Colonic mucosa (tissue), 4 donors: ENCODE data around the gene SLC44A1. TPM values are rescaled to one million over a fixed set of nuclear protein-coding genes. Genes with fewer than 3 reads are reported as not detected.

Source experiments
- DNase-seq: peaks from one replicate; pipeline ENCODE4 v3.0.0-alpha.2; 2020
- H3K27ac ChIP-seq: fragments of 200-600 bp; one replicate; pipeline ENCODE4 v1.8.0; 2021
- H3K27me3 ChIP-seq: fragments of 200-600 bp; one replicate; pipeline ENCODE4 v1.8.0; 2021
- H3K36me3 ChIP-seq: fragments of 200-600 bp; one replicate; pipeline ENCODE4 v1.8.0; 2021
- H3K4me1 ChIP-seq: fragments of 200-600 bp; one replicate; pipeline ENCODE4 v1.8.0; 2021; ENCODE audit warnings: mild to moderate bottlenecking
- H3K4me3 ChIP-seq: fragments of 200-600 bp; one replicate; pipeline ENCODE4 v1.8.0; 2021
- H3K9ac ChIP-seq, 2 donors: one replicate each; pipeline ENCODE4 v1.7.0; 2013; ENCODE audit warnings: control low read depth in 2 of 2, low read depth in 2 of 2, low read length in 2 of 2
- H3K9me3 ChIP-seq: fragments of 200-600 bp; one replicate; pipeline ENCODE4 v1.8.0; 2021
- CTCF ChIP-seq: fragments of 200-600 bp; IDR thresholded peaks from one replicate; pipeline ENCODE4 v1.8.0; 2022; ENCODE audit warnings: antibody characterized with exemption, mild to moderate bottlenecking
- intact Hi-C: fragments of 100-400 bp; cut with DNase I; formaldehyde crosslinking; loops from one replicate; pipeline ENCODE4 v1.14.1; 2022
- total RNA-seq, 2 donors: library from RNA; stranded (reverse); fragmentation: NEBNext Ultra II Directional in 1 of 2; extraction: Animal tissue kit (Norgen Biotek cat#: 25700) in 1 of 2; gene quantifications; one replicate each; pipeline ENCODE4 v1.2.1, GENCODE V29; 2021
- donor health status: healthy.
- donor health status: DM: no; HTN: no; CAD: no.
- donor health status: DM: no; HTN: no; CAD: no.

SLC44A1 gene
- total RNA-seq, 2 donors from 2014 or later = 151 to 180 TPM

GRCh38 chr9:105281272-105281671, 36.8 kb downstream of the SLC44A1 start:
- Histone ChIP-seq H3K4me3 (no peak overlapping the region), H3K9me3 (no peaks in the 10 kb centered on the region), H3K27ac (no peak overlapping the region), H3K9ac (no peak overlapping the region), H3K36me3 (no peaks in the 10 kb centered on the region), H3K27me3 (no peaks in the 10 kb centered on the region), H3K4me1 (peaks cover 5% of the 10 kb centered on the region)
- TF ChIP-seq CTCF = no peak
- no peak for DNase-seq
- intact Hi-C loops = no loop called here

GRCh38 chr9:105281926-105282325, 37.5 kb downstream of the SLC44A1 start:
- intact Hi-C loops = no loop called here
- H3K27ac ChIP-seq = peak overlapping the region; percentile 23

GRCh38 chr9:105282870-105283621, 38.6 kb downstream of the SLC44A1 start:
- intact Hi-C loops = no loop called here
- no peaks in the 10 kb centered on the region for H3K27me3 ChIP-seq
- H3K9ac ChIP-seq = no peak overlapping the region
- peak; percentile 44 for DNase-seq
- TF ChIP-seq CTCF = no peak
- H3K9me3 ChIP-seq = no peaks in the 10 kb centered on the region
- H3K4me1 ChIP-seq = peaks cover 8% of the 10 kb centered on the region
- H3K36me3 ChIP-seq = no peaks in the 10 kb centered on the region
- H3K4me3 ChIP-seq = no peak overlapping the region
- peak overlapping the region; percentile 23 for H3K27ac ChIP-seq

More at GRCh38 chr9:105281926-105282325, 37.5 kb downstream of the SLC44A1 start:
- Histone ChIP-seq H3K9ac (no peak overlapping the region), H3K27me3 (no peaks in the 10 kb centered on the region), H3K4me1 (peaks cover 8% of the 10 kb centered on the region), H3K9me3 (no peaks in the 10 kb centered on the region), H3K36me3 (no peaks in the 10 kb centered on the region), H3K4me3 (no peak overlapping the region)
- DNase-seq = no peak
- no peak for TF ChIP-seq CTCF

GRCh38 chr9:105283795-105284194, 39.3 kb downstream of the SLC44A1 start:
- H3K27me3 ChIP-seq = no peaks in the 10 kb centered on the region
- no peaks in the 10 kb centered on the region for H3K36me3 ChIP-seq
- no peak for DNase-seq
- no peak for TF ChIP-seq CTCF
- no peaks in the 10 kb centered on the region for H3K9me3 ChIP-seq
- H3K27ac ChIP-seq = peak overlapping the region; percentile 23
- intact Hi-C loops = no loop called here
- H3K4me1 ChIP-seq = peaks cover 8% of the 10 kb centered on the region
- H3K9ac ChIP-seq = no peak overlapping the region
- H3K4me3 ChIP-seq = no peak overlapping the region

GRCh38 chr9:105284463-105284862, 40.0 kb downstream of the SLC44A1 start:
- TF ChIP-seq CTCF = no peak
- no peaks in the 10 kb centered on the region for H3K27me3 ChIP-seq
- no peaks in the 10 kb centered on the region for H3K9me3 ChIP-seq
- DNase-seq = no peak
- no peak overlapping the region for H3K4me3 ChIP-seq
- peaks cover 8% of the 10 kb centered on the region for H3K4me1 ChIP-seq
- intact Hi-C loops = no loop called here
- no peak overlapping the region for H3K27ac ChIP-seq
- no peak overlapping the region for H3K9ac ChIP-seq
- no peaks in the 10 kb centered on the region for H3K36me3 ChIP-seq
